GM06990 (cell line): ENCODE measurements around the gene MIPEP.
A peak's percentile ranks its signal among the peaks of the same experiment; 100 is the strongest.
"Not testable (repeated sequence)": the region's sequence is repeated elsewhere in the genome, so short reads cannot be mapped to it uniquely, and the experiment has no call there.

Experiments used
- DNase-seq: peaks from one replicate; pipeline ENCODE4 v3.0.0-alpha.2; 2011; ENCODE audit not compliant: insufficient read length; ENCODE audit errors: extremely low read depth
- H3K27me3 ChIP-seq: replicated peaks from 2 replicates; pipeline ENCODE4 v1.6.0; 2011; ENCODE audit warnings: low read length; ENCODE audit not compliant: control insufficient read depth, insufficient read depth
- H3K36me3 ChIP-seq: 2 replicates; pipeline ENCODE4 v1.5.1; 2011; ENCODE audit warnings: low read length; ENCODE audit not compliant: control insufficient read depth, insufficient read depth
- H3K4me3 ChIP-seq: replicated peaks from 2 replicates; pipeline ENCODE4 v1.5.1; 2011; ENCODE audit warnings: low read depth, mild to moderate bottlenecking, control low read depth, low read length
- TF ChIP-seq, protein P1 (sequence below): IDR thresholded peaks from 2 replicates; pipeline ENCODE4 v1.5.1; 2011; ENCODE audit warnings: low read length, control low read depth, mild to moderate bottlenecking, inconsistent platforms; ENCODE audit not compliant: insufficient read depth, poor library complexity, severe bottlenecking

MIPEP gene

DNA sequence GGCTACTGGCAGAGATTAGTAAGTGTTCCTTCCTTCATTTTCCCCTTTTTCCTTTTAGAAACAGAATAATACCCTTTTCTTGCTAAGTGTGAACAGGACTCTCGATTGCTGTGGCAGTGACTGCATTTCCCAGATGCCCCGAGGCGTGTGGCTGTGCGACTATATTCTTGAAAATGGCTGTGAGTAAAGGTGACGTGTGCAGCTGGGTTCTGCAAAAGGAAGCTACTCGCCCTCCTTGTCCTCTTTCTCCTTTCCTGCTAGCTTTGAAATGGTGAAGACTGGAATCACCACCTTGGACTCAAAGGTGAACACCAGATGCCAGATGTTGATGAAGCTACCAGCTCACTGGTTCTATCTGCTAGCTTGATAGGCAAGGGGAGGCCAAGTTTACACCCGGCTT is 121.4 kb downstream of the MIPEP start:
- Histone ChIP-seq H3K36me3 (no peaks in the 10 kb centered on the region), H3K27me3 (no peaks in the 10 kb centered on the region), H3K4me3 (no peak overlapping the region)
- DNase-seq, result no peak
- TF ChIP-seq, protein P1, sequence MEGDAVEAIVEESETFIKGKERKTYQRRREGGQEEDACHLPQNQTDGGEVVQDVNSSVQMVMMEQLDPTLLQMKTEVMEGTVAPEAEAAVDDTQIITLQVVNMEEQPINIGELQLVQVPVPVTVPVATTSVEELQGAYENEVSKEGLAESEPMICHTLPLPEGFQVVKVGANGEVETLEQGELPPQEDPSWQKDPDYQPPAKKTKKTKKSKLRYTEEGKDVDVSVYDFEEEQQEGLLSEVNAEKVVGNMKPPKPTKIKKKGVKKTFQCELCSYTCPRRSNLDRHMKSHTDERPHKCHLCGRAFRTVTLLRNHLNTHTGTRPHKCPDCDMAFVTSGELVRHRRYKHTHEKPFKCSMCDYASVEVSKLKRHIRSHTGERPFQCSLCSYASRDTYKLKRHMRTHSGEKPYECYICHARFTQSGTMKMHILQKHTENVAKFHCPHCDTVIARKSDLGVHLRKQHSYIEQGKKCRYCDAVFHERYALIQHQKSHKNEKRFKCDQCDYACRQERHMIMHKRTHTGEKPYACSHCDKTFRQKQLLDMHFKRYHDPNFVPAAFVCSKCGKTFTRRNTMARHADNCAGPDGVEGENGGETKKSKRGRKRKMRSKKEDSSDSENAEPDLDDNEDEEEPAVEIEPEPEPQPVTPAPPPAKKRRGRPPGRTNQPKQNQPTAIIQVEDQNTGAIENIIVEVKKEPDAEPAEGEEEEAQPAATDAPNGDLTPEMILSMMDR, result no peak

DNA sequence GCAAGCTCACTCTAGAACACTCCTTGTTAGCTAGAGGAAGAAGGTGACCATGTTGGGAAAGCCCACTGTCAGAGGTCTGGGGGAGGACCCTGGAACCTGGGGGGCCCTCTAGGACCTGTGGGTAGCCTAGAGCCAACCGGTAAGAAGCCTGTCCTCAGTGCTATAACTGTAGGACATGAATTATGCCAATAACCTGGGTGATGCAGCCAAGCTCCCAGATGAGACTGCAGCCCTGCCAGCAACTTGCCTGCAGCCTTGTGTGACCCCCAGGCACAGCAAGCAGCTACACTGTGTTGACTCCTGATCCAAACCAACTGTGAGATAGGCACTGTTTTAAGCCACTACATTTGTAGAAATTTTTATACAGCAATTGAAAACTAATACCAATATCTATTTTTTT is 122.3 kb downstream of the MIPEP start:
- no peak overlapping the region for H3K4me3 ChIP-seq
- no peaks in the 10 kb centered on the region for H3K36me3 ChIP-seq
- no peaks in the 10 kb centered on the region for H3K27me3 ChIP-seq
- no peak for DNase-seq
- TF ChIP-seq, protein P1, result no peak

GRCh38 chr13:23766283-23766682 is 122.9 kb downstream of the MIPEP start:
- TF ChIP-seq, protein P1, result no peak
- no peak overlapping the region for H3K4me3 ChIP-seq
- peak; percentile 26 for DNase-seq
- no peaks in the 10 kb centered on the region for H3K36me3 ChIP-seq
- H3K27me3 ChIP-seq, result no peaks in the 10 kb centered on the region

DNA sequence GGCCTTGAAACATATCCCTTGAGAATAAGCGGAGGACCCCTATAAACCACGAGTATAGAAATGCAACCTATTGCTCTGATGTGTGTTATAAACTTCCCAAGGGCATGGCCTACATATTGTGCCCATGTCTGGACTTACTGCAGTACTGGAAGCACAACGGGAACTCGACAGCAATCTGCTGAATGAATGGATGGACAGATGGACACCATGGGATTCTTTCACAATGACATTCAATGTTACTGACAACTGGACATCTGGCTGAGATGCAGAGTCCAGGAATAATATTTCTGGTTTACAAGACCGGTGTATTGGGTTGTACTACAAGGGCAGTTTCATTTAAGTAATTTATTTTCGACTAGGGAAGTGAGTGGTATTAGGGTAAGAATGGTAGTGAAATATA is 123.7 kb downstream of the MIPEP start:
- Histone ChIP-seq H3K4me3 (no peak overlapping the region), H3K36me3 (no peaks in the 10 kb centered on the region), H3K27me3 (no peaks in the 10 kb centered on the region)
- no peak for DNase-seq
- TF ChIP-seq, protein P1, result no peak

DNA sequence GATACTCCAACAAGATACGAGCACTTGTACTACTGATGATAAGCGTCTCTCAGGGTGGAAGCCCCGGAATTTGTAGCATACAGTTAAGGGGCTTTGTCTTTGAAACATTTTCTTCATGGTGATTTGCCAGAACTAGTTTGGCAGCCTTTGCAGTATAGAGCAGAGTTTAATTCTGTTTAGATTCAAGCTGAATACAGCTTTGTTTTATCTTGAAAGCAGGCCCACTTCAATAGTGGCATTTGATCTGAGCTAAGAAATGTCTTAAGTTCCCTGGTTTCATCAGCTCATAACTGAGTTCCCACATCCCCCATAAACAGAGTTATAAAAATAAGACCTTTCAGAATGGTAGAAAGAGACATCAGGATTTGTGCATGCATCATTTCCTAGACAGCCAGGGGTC is 125.9 kb downstream of the MIPEP start:
- no peak for DNase-seq
- Histone ChIP-seq H3K36me3 (peaks cover 4% of the 10 kb centered on the region), H3K27me3 (no peaks in the 10 kb centered on the region), H3K4me3 (no peak overlapping the region)
- TF ChIP-seq, protein P1, result no peak

GRCh38 chr13:23761760-23762159 is 127.4 kb downstream of the MIPEP start:
- not testable (repeated sequence) for H3K4me3 ChIP-seq, H3K27me3 ChIP-seq, H3K36me3 ChIP-seq, DNase-seq
